Activated naive CD8-positive, alpha-beta T cell treated with anti-CD3 and anti-CD28 coated beads, Interleukin-2, amount 10 ng/mL, durations not matched to agents 7 days and 5 days (primary cell): ENCODE results near the gene AKAP4. TPM values are rescaled to one million over a fixed set of nuclear protein-coding genes. Genes with fewer than 3 reads are reported as not detected.

Experiments
- ATAC-seq: fragments of 150-1000 bp; cut with Tn5 transposase; one replicate; pipeline ENCODE4 v1.10.0; 2021; ENCODE audit warnings: low read depth, moderate library complexity
- POLR2A ChIA-PET: fragments of 350-600 bp; sonication (Branson Sonifier 250); formaldehyde crosslinking; loops from one replicate; lab custom pipeline; 2021; ENCODE audit warnings: antibody characterized with exemption; lab: Charles Lee
- DNase-seq: peaks from one replicate; pipeline ENCODE4 v3.0.0; 2021
- H3K27ac Mint-ChIP-seq: one replicate; pipeline ENCODE4 v1.8.0; 2022; ENCODE audit warnings: mild to moderate bottlenecking, mixed read lengths
- H3K27me3 Mint-ChIP-seq: one replicate; pipeline ENCODE4 v1.8.0; 2022; ENCODE audit warnings: mild to moderate bottlenecking, moderate library complexity, mixed read lengths
- H3K36me3 Mint-ChIP-seq: one replicate; pipeline ENCODE4 v1.8.0; 2021; ENCODE audit warnings: mild to moderate bottlenecking, mixed read lengths
- H3K4me1 Mint-ChIP-seq: one replicate; pipeline ENCODE4 v1.8.0; 2021; ENCODE audit warnings: mixed read lengths
- H3K4me3 Mint-ChIP-seq: one replicate; pipeline ENCODE4 v1.8.0; 2022; ENCODE audit warnings: mild to moderate bottlenecking, moderate library complexity, mixed read lengths
- H3K9me3 Mint-ChIP-seq: one replicate; pipeline ENCODE4 v1.8.0; 2021; ENCODE audit warnings: mixed read lengths
- total RNA-seq, 2 experiments: library from RNA; stranded (reverse); gene quantifications; one replicate each; pipeline ENCODE4 v1.2.3, GENCODE V29; 2021

Gene AKAP4
- total RNA-seq = not detected

- H3K9me3 Mint-ChIP-seq = no peaks in the 10 kb centered on the region
- H3K4me1 Mint-ChIP-seq = peaks cover 7% of the 10 kb centered on the region
- H3K4me3 Mint-ChIP-seq = no peak within 1 kb of the TSS
- ATAC-seq (no peak), DNase-seq (no peak)
- no peak within 1 kb of the TSS for H3K27ac Mint-ChIP-seq
- POLR2A ChIA-PET = no interaction called here
- H3K36me3 Mint-ChIP-seq = peaks cover 5% of the 10 kb centered on the region
- H3K27me3 Mint-ChIP-seq = peaks cover 2% of the 10 kb centered on the region
These were observed at the start of gene AKAP4 for GRCh38 chrX:50200907-50201306. Gene AKAP4 (minus strand): TSS chrX:50201007. CDS start chrX:50200889, 118 bp downstream.

- no peaks in the 10 kb centered on the region for H3K9me3 Mint-ChIP-seq
- H3K4me3 Mint-ChIP-seq = no peak overlapping the region
- DNase-seq (no peak), ATAC-seq (no peak)
- H3K27me3 Mint-ChIP-seq = no peaks in the 10 kb centered on the region
- H3K36me3 Mint-ChIP-seq = no peaks in the 10 kb centered on the region
- H3K4me1 Mint-ChIP-seq = no peaks in the 10 kb centered on the region
- no peak overlapping the region for H3K27ac Mint-ChIP-seq
- POLR2A ChIA-PET = no interaction called here
These were observed 10.7 kb upstream of the AKAP4 start for GRCh38 chrX:50211510-50211909.

GRCh38 chrX:50206753-50207152 is 5.9 kb upstream of the AKAP4 start:
- H3K9me3 Mint-ChIP-seq = no peaks in the 10 kb centered on the region
- H3K36me3 Mint-ChIP-seq = peaks cover 5% of the 10 kb centered on the region
- peaks cover 7% of the 10 kb centered on the region for H3K4me1 Mint-ChIP-seq
- ATAC-seq = no peak
- no peak overlapping the region for H3K27ac Mint-ChIP-seq
- POLR2A ChIA-PET = no interaction called here
- DNase-seq = no peak
- H3K4me3 Mint-ChIP-seq = no peak overlapping the region
- H3K27me3 Mint-ChIP-seq = no peaks in the 10 kb centered on the region

GRCh38 chrX:50204364-50204899 is 3.6 kb upstream of the AKAP4 start, which contains the start of gene CCNB3:
Gene CCNB3 (plus strand): TSS chrX:50204765. CDS start chrX:50285164, 80,399 bp downstream.
- Mint-ChIP-seq H3K36me3 (peaks cover 5% of the 10 kb centered on the region), H3K27ac (peak within 1 kb of the TSS; percentile 95), H3K4me3 (peak within 1 kb of the TSS; percentile 85), H3K27me3 (no peaks in the 10 kb centered on the region), H3K9me3 (no peaks in the 10 kb centered on the region), H3K4me1 (peaks cover 7% of the 10 kb centered on the region)
- ATAC-seq (peak; percentile 99), DNase-seq (peak; percentile 56)
- POLR2A ChIA-PET = interaction anchor here (1.2 kb wide), 1 partner anchor 282 kb away, joined by 4 read pairs; the partner anchor contains the start of gene CLCN5

- Mint-ChIP-seq H3K9me3 (no peaks in the 10 kb centered on the region), H3K36me3 (peaks cover 5% of the 10 kb centered on the region), H3K4me3 (no peak overlapping the region), H3K27me3 (no peaks in the 10 kb centered on the region), H3K4me1 (peaks cover 7% of the 10 kb centered on the region), H3K27ac (no peak overlapping the region)
- DNase-seq = no peak
- no peak for ATAC-seq
- POLR2A ChIA-PET = interaction anchor here (0.6 kb wide), 1 partner anchor 58 kb away, joined by 4 read pairs; no protein-coding TSS in a partner anchor
These were observed 1.7 kb upstream of the AKAP4 start for GRCh38 chrX:50202539-50202938.

- Mint-ChIP-seq H3K4me3 (no peak overlapping the region), H3K4me1 (peaks cover under 1% of the 10 kb centered on the region), H3K27ac (no peak overlapping the region), H3K36me3 (peaks cover 4% of the 10 kb centered on the region), H3K27me3 (peaks cover 2% of the 10 kb centered on the region), H3K9me3 (no peaks in the 10 kb centered on the region)
- ATAC-seq (no peak), DNase-seq (no peak)
- POLR2A ChIA-PET = no interaction called here
These were observed 2.5 kb downstream of the AKAP4 start for GRCh38 chrX:50198348-50198747.

GRCh38 chrX:50188859-50189600 is 11.8 kb downstream of the AKAP4 start:
- Mint-ChIP-seq H3K36me3 (no peaks in the 10 kb centered on the region), H3K9me3 (no peaks in the 10 kb centered on the region), H3K27me3 (peaks cover 7% of the 10 kb centered on the region), H3K27ac (no peak overlapping the region), H3K4me3 (no peak overlapping the region), H3K4me1 (no peaks in the 10 kb centered on the region)
- POLR2A ChIA-PET = no interaction called here
- ATAC-seq (no peak), DNase-seq (no peak)

- ATAC-seq (no peak), DNase-seq (no peak)
- POLR2A ChIA-PET = no interaction called here
- H3K9me3 Mint-ChIP-seq = no peaks in the 10 kb centered on the region
- no peak overlapping the region for H3K4me3 Mint-ChIP-seq
- no peaks in the 10 kb centered on the region for H3K36me3 Mint-ChIP-seq
- no peaks in the 10 kb centered on the region for H3K4me1 Mint-ChIP-seq
- H3K27ac Mint-ChIP-seq = no peak overlapping the region
- H3K27me3 Mint-ChIP-seq = peaks cover 4% of the 10 kb centered on the region
These were observed 16.9 kb downstream of the AKAP4 start for GRCh38 chrX:50183891-50184290.

GRCh38 chrX:50180073-50180940 is 20.5 kb downstream of the AKAP4 start:
- H3K27ac Mint-ChIP-seq = no peak overlapping the region
- ATAC-seq (no peak), DNase-seq (no peak)
- H3K27me3 Mint-ChIP-seq = peaks cover 4% of the 10 kb centered on the region
- no peaks in the 10 kb centered on the region for H3K9me3 Mint-ChIP-seq
- POLR2A ChIA-PET = no interaction called here
- H3K4me3 Mint-ChIP-seq = no peak overlapping the region
- no peaks in the 10 kb centered on the region for H3K36me3 Mint-ChIP-seq
- no peaks in the 10 kb centered on the region for H3K4me1 Mint-ChIP-seq

GRCh38 chrX:50169717-50170116 is 31.1 kb downstream of the AKAP4 start:
- H3K36me3 Mint-ChIP-seq = no peaks in the 10 kb centered on the region
- no peak overlapping the region for H3K4me3 Mint-ChIP-seq
- no peaks in the 10 kb centered on the region for H3K27me3 Mint-ChIP-seq
- POLR2A ChIA-PET = no interaction called here
- ATAC-seq = no peak
- no peak overlapping the region for H3K27ac Mint-ChIP-seq
- peaks cover 2% of the 10 kb centered on the region for H3K9me3 Mint-ChIP-seq
- H3K4me1 Mint-ChIP-seq = no peaks in the 10 kb centered on the region
- DNase-seq = no peak

GRCh38 chrX:50168241-50168687 is 32.5 kb downstream of the AKAP4 start:
- H3K36me3 Mint-ChIP-seq = no peaks in the 10 kb centered on the region
- POLR2A ChIA-PET = no interaction called here
- no peak for ATAC-seq
- no peaks in the 10 kb centered on the region for H3K27me3 Mint-ChIP-seq
- DNase-seq = no peak
- no peak overlapping the region for H3K27ac Mint-ChIP-seq
- H3K4me3 Mint-ChIP-seq = no peak overlapping the region
- no peaks in the 10 kb centered on the region for H3K4me1 Mint-ChIP-seq
- no peaks in the 10 kb centered on the region for H3K9me3 Mint-ChIP-seq

- no peaks in the 10 kb centered on the region for H3K36me3 Mint-ChIP-seq
- H3K9me3 Mint-ChIP-seq = no peaks in the 10 kb centered on the region
- no peaks in the 10 kb centered on the region for H3K27me3 Mint-ChIP-seq
- POLR2A ChIA-PET = no interaction called here
- H3K27ac Mint-ChIP-seq = no peak overlapping the region
- no peak for DNase-seq
- H3K4me1 Mint-ChIP-seq = no peaks in the 10 kb centered on the region
- no peak for ATAC-seq
- no peak overlapping the region for H3K4me3 Mint-ChIP-seq
These were observed 33.4 kb downstream of the AKAP4 start for GRCh38 chrX:50167366-50167765.

GRCh38 chrX:50165727-50166126 is 35.1 kb downstream of the AKAP4 start:
- Mint-ChIP-seq H3K27me3 (no peaks in the 10 kb centered on the region), H3K9me3 (no peaks in the 10 kb centered on the region), H3K4me1 (no peaks in the 10 kb centered on the region), H3K4me3 (no peak overlapping the region), H3K36me3 (no peaks in the 10 kb centered on the region), H3K27ac (no peak overlapping the region)
- POLR2A ChIA-PET = no interaction called here
- ATAC-seq (no peak), DNase-seq (no peak)
